A549 (cell line): ENCODE data around the gene SLFN11. TPM values are rescaled to one million over a fixed set of nuclear protein-coding genes. Genes with fewer than 3 reads are reported as not detected.

Source experiments
- ATAC-seq, 2 experiments: fragments of 200-7000 bp in 1 of 2; fragments of >200 bp in 1 of 2; cut with Nextera tagmentation in 1 of 2; cut with Tn5 transposase in 1 of 2; 3 replicates each; pipeline versions ENCODE4 v1.8.0 to v1.9.1; 2018 to 2020; ENCODE audit warnings: mild to moderate bottlenecking in 1 of 2, moderate library complexity in 1 of 2
- CTCF ChIA-PET: fragments of 300-600 bp; sonication (Branson Sonifier 250); formaldehyde crosslinking; extraction: SDS; loops from one replicate; lab custom pipeline; 2021; ENCODE audit warnings: antibody characterized with exemption, inconsistent platforms; lab: Yijun Ruan, JAX
- POLR2A ChIA-PET: fragments of 350-600 bp; formaldehyde crosslinking; extraction: SDS; loops from one replicate; lab custom pipeline; 2021; ENCODE audit warnings: antibody characterized with exemption, inconsistent platforms; lab: Yijun Ruan, JAX
- DNase-seq, 2 experiments: peaks; one replicate each; pipeline versions ENCODE4 v3.0.0 to v3.0.0-alpha.2; 2011 to 2016; ENCODE audit warnings: low read depth in 1 of 2, low spot score in 1 of 2
- FAIRE-seq: peaks from 2 replicates; lab custom pipeline; 2011; peaks lifted over from hg19 to GRCh38; lab: Jason Lieb, UNC
- H3K27ac ChIP-seq, 2 experiments: fragments of >200 bp; sonication (Bioruptor Twin); formaldehyde crosslinking; 3 replicates each; pipeline ENCODE4 v1.5.1; 2016 to 2017
- H3K4me1 ChIP-seq: fragments of >200 bp; sonication (Bioruptor Twin); formaldehyde crosslinking; 3 replicates; pipeline ENCODE4 v1.6.1; 2016
- H3K4me2 ChIP-seq: fragments of >200 bp; sonication (Bioruptor Twin); formaldehyde crosslinking; 3 replicates; pipeline ENCODE4 v1.6.1; 2016
- H3K4me3 ChIP-seq: fragments of >200 bp; sonication (Bioruptor Twin); formaldehyde crosslinking; 3 replicates; pipeline ENCODE4 v1.5.1; 2016
- H3K9me3 ChIP-seq: fragments of >200 bp; sonication (Bioruptor Twin); formaldehyde crosslinking; 3 replicates; pipeline ENCODE4 v1.6.1; 2016
- CEBPB ChIP-seq, 2 experiments: fragments of >200 bp in 1 of 2; sonication (Bioruptor Twin) in 1 of 2; formaldehyde crosslinking in 1 of 2; IDR thresholded peaks; 2 replicates each; pipeline ENCODE4 v1.6.1; 2012 to 2016
- CHD2 ChIP-seq: fragments of 150-350 bp; IDR thresholded peaks from 2 replicates; pipeline ENCODE4 v1.6.1; 2014; ENCODE audit warnings: low read length; ENCODE audit not compliant: partially characterized antibody
- EHF ChIP-seq: fragments of 250-450 bp; sonication (Bioruptor Pico); IDR thresholded peaks from 2 replicates; pipeline ENCODE4 v1.5.0; 2020; ENCODE audit warnings: mild to moderate bottlenecking
- HOXA7 ChIP-seq: fragments of 250-450 bp; sonication (Bioruptor Pico); IDR thresholded peaks from 2 replicates; pipeline ENCODE4 v1.5.0; 2020; ENCODE audit warnings: mild to moderate bottlenecking, moderate library complexity
- HOXB13 ChIP-seq: fragments of 250-450 bp; sonication (Bioruptor Pico); IDR thresholded peaks from 2 replicates; pipeline ENCODE4 v1.5.0; 2020; ENCODE audit warnings: low read depth, mild to moderate bottlenecking, moderate library complexity
- HOXB5 ChIP-seq: fragments of 250-450 bp; sonication (Bioruptor Pico); IDR thresholded peaks from 2 replicates; pipeline ENCODE4 v1.5.0; 2020; ENCODE audit warnings: mild to moderate bottlenecking, moderate library complexity
- MYC ChIP-seq: IDR thresholded peaks from 2 replicates; pipeline ENCODE4 v1.6.1; 2012; ENCODE audit warnings: mild to moderate bottlenecking, inconsistent platforms, low read length, improper control_type of control experiment, borderline replicate concordance
- NFE2L2 ChIP-seq: fragments of 150-350 bp; conservative IDR thresholded peaks from 2 replicates; pipeline ENCODE4 v1.6.1; 2014; ENCODE audit warnings: low read length
- NR3C1 ChIP-seq: fragments of >200 bp; sonication (Bioruptor Twin); formaldehyde crosslinking; IDR thresholded peaks from 3 replicates; pipeline ENCODE4 v1.6.1; 2017
- PHF8 ChIP-seq: fragments of 200-600 bp; sonication (generic); IDR thresholded peaks from 2 replicates; pipeline ENCODE4 v1.6.1; 2016; ENCODE audit warnings: low read depth, mild to moderate bottlenecking, antibody characterized with exemption, moderate library complexity, borderline replicate concordance
- RARB ChIP-seq: fragments of 250-450 bp; sonication (Bioruptor Pico); IDR thresholded peaks from 2 replicates; pipeline ENCODE4 v1.8.0; 2021; ENCODE audit warnings: mild to moderate bottlenecking, moderate library complexity
- RNF2 ChIP-seq: fragments of 200-600 bp; sonication (generic); IDR thresholded peaks from 2 replicates; pipeline ENCODE4 v1.6.1; 2016; ENCODE audit warnings: low read depth, mild to moderate bottlenecking, antibody characterized with exemption, moderate library complexity, borderline replicate concordance
- ZFP36 ChIP-seq: fragments of 450-650 bp; IDR thresholded peaks from 2 replicates; pipeline ENCODE4 v1.6.1; 2014; ENCODE audit warnings: borderline replicate concordance; ENCODE audit not compliant: partially characterized antibody
- ZSCAN20 ChIP-seq: fragments of 250-450 bp; sonication (Bioruptor Pico); IDR thresholded peaks from 2 replicates; pipeline ENCODE4 v1.8.0; 2022; ENCODE audit warnings: mild to moderate bottlenecking, moderate library complexity
- WGBS: methylation state at CpG from one replicate; pipeline ENCODE4 v1.1.6; 2017; ENCODE audit errors: missing lambda C conversion rate; 5-methylcytosine and 5-hydroxymethylcytosine counted together
- polyA plus RNA-seq, 4 experiments: library from polyadenylated mRNA; depleted of rRNA in 3 of 4; stranded (reverse); fragments of >200 nt; fragmentation: RNase III in 1 of 4; extraction: RNeasy Plus Mini Kit Qiagen cat#74134 plus additional on column Dnase treatment in 1 of 4; gene quantifications; 2 replicates in 3 of 4; 3 replicates in 1 of 4; pipeline ENCODE4 v1.2.3, GENCODE V29; 2011 to 2017
- TF ChIP-seq, protein P1 (sequence below): IDR thresholded peaks from 2 replicates; pipeline ENCODE4 v1.6.1; 2012; ENCODE audit warnings: low read depth, borderline replicate concordance
- TF ChIP-seq, protein P2 (sequence below): fragments of 450-650 bp; IDR thresholded peaks from 2 replicates; pipeline ENCODE4 v1.6.1; 2014; ENCODE audit warnings: antibody characterized with exemption
- TF ChIP-seq, protein P3 (sequence below): fragments of 150-350 bp; IDR thresholded peaks from 2 replicates; pipeline ENCODE4 v1.6.1; 2014; ENCODE audit warnings: low read depth, mild to moderate bottlenecking, low read length
- TF ChIP-seq, protein P4 (sequence below): IDR thresholded peaks from 2 replicates; pipeline ENCODE4 v1.6.1; 2012

The SLFN11 gene
- polyA plus RNA-seq, 2 of the 4 experiments (the other 2 are of a cell fraction) = 8.2 to 27.2 TPM

DNA sequence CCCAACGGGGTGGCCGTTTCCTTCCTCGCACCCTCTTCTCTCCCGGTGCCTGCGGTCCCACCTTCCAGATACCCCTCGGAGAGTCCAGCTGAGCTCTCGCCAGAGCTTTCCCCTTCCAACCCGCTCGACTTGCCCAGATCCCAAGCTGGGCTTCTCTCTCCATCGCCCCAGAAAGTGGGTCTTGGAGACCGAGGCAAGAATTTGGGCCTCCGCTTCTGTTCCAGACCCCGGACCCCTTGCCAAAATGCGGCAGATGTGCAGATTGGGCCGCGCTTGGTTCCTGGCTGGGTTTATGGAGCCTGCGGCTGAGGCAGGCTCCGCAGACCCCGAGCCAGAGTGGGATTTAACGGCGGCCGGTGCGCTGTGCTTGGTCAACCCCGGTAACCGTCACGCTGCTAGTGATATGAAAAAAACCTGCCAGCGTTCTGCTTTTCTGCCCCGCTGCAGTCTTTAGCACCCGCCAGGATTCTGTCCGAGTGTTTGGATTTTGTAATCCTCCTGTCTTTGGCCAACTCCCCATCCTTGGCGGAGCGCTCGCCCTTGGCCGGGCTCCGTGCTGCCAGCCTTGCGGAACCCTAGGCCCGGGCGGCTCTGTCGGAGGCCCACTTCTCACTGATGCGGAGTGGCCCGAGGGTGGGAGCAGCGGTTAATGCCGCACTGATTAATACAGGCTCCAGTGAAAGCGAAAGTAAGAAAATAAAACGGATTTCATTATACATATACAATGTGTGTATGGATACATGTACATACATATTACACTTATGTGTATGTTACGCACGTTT is 754 bp upstream of the SLFN11 start:
- Histone ChIP-seq H3K9me3 (no peaks in the 10 kb centered on the region), H3K27ac (peak overlapping the region; percentile 60 to 74), H3K4me2 (peak overlapping the region; percentile 94)
- peak; percentile 68 to 79 for ATAC-seq
- TF ChIP-seq, protein P1, sequence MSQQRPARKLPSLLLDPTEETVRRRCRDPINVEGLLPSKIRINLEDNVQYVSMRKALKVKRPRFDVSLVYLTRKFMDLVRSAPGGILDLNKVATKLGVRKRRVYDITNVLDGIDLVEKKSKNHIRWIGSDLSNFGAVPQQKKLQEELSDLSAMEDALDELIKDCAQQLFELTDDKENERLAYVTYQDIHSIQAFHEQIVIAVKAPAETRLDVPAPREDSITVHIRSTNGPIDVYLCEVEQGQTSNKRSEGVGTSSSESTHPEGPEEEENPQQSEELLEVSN = 0 out of 2 replicates have a peak, but pooled peaks have one; percentile 16
- TF ChIP-seq MYC (no peak), ZSCAN20 (CRISPR knock-in tag) (no peak), RARB (CRISPR knock-in tag) (no peak), EHF (CRISPR knock-in tag) (no peak), HOXB13 (CRISPR knock-in tag) (peak; percentile 36; the same call in 1 of the 2 replicates), RNF2 (peak; percentile 65; the same call in 1 of the 2 replicates), NR3C1 (no peak), CEBPB (IDR thresholded peaks at IDR 0.05) (no peak), HOXA7 (CRISPR knock-in tag) (no peak), ZFP36 (no peak), HOXB5 (CRISPR knock-in tag) (no peak), CHD2 (no peak), NFE2L2 (no peak)
- TF ChIP-seq, protein P2, sequence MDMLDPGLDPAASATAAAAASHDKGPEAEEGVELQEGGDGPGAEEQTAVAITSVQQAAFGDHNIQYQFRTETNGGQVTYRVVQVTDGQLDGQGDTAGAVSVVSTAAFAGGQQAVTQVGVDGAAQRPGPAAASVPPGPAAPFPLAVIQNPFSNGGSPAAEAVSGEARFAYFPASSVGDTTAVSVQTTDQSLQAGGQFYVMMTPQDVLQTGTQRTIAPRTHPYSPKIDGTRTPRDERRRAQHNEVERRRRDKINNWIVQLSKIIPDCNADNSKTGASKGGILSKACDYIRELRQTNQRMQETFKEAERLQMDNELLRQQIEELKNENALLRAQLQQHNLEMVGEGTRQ = no peak
- TF ChIP-seq, protein P3, sequence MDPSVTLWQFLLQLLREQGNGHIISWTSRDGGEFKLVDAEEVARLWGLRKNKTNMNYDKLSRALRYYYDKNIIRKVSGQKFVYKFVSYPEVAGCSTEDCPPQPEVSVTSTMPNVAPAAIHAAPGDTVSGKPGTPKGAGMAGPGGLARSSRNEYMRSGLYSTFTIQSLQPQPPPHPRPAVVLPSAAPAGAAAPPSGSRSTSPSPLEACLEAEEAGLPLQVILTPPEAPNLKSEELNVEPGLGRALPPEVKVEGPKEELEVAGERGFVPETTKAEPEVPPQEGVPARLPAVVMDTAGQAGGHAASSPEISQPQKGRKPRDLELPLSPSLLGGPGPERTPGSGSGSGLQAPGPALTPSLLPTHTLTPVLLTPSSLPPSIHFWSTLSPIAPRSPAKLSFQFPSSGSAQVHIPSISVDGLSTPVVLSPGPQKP = no peak
- TF ChIP-seq, protein P4, sequence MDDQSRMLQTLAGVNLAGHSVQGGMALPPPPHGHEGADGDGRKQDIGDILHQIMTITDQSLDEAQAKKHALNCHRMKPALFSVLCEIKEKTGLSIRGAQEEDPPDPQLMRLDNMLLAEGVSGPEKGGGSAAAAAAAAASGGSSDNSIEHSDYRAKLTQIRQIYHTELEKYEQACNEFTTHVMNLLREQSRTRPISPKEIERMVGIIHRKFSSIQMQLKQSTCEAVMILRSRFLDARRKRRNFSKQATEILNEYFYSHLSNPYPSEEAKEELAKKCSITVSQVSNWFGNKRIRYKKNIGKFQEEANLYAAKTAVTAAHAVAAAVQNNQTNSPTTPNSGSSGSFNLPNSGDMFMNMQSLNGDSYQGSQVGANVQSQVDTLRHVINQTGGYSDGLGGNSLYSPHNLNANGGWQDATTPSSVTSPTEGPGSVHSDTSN = no peak
- TF ChIP-seq, all 56 proteins: peak for 3
- POLR2A ChIA-PET = interaction anchor here (0.8 to 2.3 kb wide), 5 partner anchors 59 to 159 kb away, joined by 4 to 16 read pairs (median 8); partner anchors contain the start of genes SLFN13 and SLFN5
- Histone ChIP-seq H3K4me3 (peak overlapping the region; percentile 53), H3K4me1 (peaks cover 11% of the 10 kb centered on the region; the same call in 2 of the 3 replicates)
- DNase-seq (peak; percentile 38 to 40), FAIRE-seq (no peak)
- CTCF ChIA-PET = interaction anchor here (0.9 kb wide), 1 partner anchor 16 kb away, joined by 3 read pairs; no protein-coding TSS in a partner anchor
- 6% methylated on average over 47 of the region's 47 CpGs for WGBS

DNA sequence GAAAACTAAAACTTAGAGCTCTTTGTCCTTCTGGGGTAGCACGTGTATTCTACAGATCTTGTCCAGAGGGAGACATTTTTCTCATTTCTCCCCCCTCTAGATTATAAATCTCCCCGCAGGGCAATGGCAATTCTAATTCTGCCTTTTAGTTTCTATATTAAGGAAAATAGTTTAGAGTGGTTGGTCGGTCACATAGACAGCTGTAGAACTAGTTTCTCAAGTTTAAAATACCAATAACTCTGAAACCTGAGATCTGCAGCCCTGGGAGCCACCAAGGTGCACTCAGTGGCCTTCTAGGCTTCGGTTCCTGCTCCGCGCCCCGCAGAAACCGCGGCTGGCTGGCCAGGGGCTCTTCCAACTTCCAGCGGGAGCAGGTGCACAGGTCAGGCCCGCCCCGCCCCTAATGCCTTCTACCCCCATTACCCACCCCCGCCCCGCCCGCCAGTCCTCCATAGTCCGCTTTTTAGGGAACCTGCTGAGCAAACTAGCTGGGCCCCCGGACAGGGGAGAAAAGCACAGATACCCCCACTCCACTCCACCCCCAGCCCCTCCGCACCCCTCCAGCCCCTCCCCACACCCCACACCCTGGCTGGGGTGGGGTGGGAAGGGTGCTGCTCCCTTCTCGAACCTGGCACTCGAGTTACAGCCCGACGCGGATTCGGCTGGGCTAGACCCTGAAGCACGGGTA is 431 bp downstream of the SLFN11 start:
- TF ChIP-seq MYC (no peak), PHF8 (peak; percentile 26; the same call in 1 of the 2 replicates)
- TF ChIP-seq, all 56 proteins: peak for 1
- no peak for FAIRE-seq
- 20% methylated on average over 13 of the region's 25 CpGs for WGBS
- H3K27ac ChIP-seq = peak overlapping the region; percentile 25 to 60; a peak in 5 of 6 replicates
- CTCF ChIA-PET = interaction anchor here (0.9 kb wide), 1 partner anchor 14 kb away, joined by 3 read pairs; no protein-coding TSS in a partner anchor
- peak overlapping the region; percentile 53 for H3K4me3 ChIP-seq
- peak in 1 of 2 experiments; percentile 15 for DNase-seq
- peaks cover 11% of the 10 kb centered on the region; the same call in 2 of the 3 replicates for H3K4me1 ChIP-seq
- POLR2A ChIA-PET = interaction anchor here (0.8 to 2.3 kb wide), 4 partner anchors 75 to 160 kb away, joined by 4 to 16 read pairs (median 10); partner anchors contain the start of genes SLFN13 and SLFN5
- no peaks in the 10 kb centered on the region for H3K9me3 ChIP-seq
- H3K4me2 ChIP-seq = peak overlapping the region; percentile 94
- peak; percentile 27 to 46; a peak in 5 of 6 replicates for ATAC-seq
